GM21423 (cell line): Measurements from ENCODE around the gene TRIP4.

Experiments
- ATAC-seq: cut with Tn5 transposase; IDR thresholded peaks from one replicate; pipeline ENCODE4 v1.9.1; 2021; ENCODE audit warnings: mild to moderate bottlenecking, moderate library complexity; ENCODE audit not compliant: unreplicated experiment

Gene TRIP4

DNA sequence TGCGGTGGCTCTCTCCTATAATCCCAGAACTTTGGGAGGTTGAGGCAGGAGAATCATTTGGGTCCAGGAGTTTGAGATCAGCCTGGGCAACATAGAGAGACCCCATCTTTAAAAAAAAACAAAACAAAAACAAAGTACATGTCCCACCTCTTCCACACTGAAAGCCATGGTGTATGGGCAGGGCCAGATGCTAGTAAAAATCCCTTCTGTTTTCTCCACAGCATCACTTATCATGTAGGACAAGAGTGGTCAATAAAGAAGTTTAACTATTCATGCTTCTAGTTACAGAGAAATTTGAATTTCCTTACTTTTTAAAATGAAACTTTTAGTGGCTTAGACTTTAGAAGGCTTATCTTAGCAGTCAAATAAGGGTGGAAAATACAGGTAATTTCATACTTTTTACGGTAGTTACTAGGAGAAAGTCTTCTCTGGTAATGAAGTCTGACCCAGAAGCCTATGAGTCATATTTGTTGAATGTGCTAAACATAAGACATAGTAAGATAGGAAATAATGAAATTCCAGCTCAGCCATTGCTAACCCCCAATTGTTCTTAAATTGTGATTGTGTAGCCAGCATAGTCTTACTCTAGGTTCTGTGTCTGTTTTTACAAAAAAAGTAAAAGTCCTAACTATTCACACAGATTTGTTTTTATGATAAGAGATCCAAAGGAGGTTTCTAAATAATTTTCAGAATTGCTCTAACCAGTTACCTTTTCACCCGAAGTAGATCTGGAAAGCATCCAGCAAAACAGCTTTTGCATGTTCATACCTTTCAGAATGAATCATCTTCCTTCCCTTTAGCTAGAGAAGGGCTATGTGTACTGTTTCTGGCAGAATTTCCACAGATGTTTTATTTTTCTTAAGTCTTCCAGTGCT lies 56.3 kb downstream of the TRIP4 start:
- peak; percentile 59 for ATAC-seq

DNA sequence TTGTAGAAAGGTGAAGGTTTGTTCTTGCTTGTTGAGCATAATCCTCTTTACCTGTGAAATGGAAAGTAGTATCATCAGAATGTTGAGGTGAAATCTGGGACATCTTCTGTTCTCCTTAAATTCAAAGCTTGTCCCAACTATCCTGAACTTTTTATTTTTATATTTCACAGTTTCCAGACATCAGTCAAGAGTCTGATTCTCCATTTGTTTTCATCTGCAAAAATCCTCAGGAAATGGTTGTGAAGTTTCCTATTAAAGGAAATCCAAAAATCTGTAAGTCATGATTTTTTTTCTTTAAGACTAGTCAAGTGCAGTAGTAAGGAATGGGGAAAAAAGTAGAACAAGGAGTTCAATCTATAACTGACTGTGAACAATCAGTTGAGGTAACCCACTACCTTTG lies 57.2 kb downstream of the TRIP4 start:
- no peak for ATAC-seq

DNA sequence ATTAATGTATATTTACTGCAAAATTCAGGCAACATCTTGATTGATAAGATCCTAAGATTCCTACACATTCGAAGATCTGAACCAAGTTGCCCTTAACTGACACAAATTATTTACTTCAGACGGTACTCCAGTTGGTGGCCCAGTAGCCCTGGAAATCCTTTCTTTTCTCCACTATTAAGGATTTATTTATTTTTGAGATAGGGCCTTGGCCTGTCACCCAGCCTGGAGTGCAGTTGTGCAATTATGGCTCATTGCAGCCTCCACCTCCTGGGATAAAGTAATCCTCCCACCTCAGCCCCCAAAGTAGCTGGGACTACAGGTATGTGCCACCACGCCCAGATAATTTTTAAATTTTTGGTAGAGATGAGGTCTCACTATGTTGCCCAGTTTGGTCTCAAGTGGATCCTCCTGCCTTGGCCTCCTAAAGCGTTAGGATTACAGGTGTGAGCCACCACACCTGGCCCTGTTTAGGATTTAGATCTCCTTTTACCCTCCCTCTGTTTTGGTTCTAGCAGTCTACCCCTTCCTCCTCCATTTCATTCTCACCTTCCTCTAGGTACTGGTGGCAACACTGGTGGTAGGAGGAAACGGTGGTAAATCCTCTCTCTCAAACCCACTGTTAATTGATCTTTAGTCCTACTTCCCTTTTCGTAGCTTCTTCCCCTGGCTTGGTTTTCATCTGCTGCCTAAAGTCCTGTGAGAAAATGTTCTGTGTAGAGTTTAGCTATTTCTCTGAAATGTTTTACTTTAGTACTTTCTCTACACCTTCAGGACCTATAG lies 60.1 kb downstream of the TRIP4 start:
- ATAC-seq: peak; percentile 47

DNA sequence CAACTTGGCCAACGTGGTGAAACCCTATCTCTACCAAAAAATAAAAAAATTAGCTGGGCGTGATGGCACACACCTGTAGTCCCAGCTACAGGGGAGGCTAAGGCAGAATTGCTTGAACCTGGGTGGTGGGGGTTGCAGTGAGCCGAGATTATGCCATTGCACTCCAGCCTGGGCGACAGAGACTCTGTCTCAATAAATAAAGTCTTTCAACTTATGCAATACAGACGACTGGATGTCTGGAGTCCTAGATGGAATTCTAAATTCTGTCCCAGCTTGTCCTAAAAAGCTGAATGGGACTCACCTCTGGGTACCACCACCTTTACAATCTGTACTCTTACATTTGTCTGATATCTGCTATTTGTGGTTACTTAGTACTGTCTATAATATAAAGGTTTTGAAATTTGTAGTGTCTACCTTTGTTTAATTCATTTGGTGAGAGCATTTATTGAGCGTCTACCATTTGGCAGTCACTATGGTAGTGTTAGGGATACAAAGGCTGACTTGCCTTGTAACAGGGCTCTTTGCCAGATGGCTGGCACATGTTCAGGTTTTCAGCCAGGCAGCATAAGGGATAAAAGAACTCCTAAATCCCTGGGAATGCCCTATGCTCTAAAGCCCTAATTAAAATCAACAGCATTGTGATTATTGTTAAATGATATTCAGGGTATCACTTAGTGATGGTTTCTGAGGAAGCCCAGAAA lies 65.5 kb downstream of the TRIP4 start:
- ATAC-seq: no peak

DNA sequence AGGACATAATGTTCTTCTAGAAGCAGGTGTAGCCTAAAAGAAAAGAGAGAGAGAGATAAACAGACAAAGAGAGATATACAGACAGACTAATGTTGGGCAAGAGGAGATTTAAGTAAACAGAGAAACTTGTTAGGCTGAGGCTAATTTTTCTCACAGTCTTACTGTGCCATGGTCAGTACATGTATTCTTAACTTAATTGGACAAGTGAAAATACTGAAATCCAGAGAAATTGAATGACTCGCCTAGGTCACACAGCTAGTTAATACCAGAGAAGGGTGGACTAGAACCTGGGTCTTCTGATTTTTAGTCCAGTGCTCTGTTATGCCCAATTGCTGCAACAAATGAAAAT lies 66.0 kb downstream of the TRIP4 start:
- no peak for ATAC-seq

DNA sequence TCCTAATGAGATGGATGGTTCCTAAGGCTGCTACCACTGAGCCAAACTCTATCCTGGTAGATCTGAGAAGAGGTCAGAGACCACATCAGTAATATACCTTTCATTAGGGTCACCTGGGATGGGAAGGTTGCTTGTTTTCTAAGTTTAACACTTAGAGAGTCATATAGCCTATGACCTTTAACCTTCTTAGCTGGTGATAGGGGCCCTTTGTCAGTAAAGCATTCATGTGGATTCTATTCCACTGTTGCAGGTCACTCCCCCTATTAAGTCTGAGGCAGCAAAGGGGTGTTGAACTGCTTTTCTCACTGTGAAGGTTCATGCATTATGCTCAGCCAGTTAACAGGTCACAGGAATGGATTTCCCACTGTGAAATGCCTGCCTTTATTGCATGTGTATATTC lies 66.6 kb downstream of the TRIP4 start:
- no peak for ATAC-seq

DNA sequence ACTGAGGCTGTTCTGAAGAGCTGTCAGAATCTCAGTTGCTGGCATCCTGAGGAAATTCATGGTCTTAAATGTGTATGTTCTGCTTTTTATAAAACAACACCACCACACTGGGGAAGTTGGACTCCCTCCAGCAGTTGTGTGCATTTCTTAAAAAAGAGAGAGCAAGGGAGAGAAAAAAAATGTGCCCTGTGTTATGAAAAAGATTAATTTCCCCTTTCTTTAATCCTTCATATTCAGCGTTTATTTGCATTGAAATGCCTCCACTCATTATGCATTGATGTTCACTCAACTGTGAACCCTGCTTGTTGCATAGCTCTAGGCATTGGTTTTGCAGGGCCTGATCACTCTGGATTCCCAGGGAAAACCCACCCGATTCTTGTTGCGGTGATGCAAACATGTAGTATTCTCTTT lies 68.3 kb downstream of the TRIP4 start:
- ATAC-seq: no peak

DNA sequence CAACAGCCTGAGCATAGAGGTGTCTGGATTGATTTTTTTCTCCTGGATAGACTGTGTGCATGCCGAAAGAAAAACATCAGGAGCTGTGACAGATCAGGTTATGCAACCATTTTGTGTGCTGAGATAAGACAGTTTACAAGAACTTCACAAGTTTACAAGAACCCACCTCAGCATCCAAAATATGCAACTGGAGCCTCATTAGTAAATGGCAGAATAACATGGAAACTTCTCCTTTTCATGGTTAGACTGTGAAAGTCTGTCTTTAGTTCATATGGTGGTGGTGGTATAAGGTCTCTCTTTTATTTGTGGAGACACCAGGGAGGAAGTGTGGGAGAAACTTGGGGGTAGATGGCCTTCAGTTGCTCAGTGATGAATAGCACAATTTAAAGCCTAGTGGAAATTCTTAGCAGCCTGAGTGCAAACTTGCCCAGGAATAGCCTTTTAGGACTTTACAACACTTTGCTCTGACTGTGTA lies 69.0 kb downstream of the TRIP4 start:
- ATAC-seq: no peak

DNA sequence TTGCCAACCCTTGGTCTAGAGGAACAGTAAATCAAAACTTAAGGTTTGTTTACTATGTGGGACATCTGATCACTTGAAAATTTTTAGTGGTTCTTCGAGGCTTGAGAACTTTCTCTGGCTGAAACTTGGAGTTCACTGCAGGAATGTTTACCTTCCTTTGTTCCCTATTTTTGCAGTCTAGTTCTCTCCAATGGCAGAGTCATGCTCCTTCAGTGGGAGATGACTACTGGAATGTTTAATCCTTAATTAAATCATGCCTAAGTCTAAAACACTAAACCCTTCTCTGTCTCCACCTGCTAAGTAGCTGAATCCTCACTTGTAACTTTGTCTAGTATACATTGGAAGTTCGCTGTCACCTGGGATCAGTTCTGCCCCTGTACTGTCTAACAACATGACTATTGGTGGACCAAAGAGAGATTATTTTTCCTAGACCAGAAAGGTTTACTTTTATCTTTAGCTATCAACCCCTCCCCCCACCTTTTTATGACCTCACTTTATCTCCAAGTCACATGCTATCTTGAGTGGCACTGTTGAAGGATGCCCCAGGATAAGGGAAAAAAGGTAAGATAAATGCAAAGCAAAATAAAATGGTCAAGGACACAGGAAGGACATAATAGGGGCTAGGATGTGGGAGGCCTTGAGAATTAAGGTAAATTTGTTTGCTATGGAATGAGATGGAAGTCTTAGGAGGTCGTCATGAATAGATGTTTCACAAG lies 71.6 kb downstream of the TRIP4 start:
- no peak for ATAC-seq

DNA sequence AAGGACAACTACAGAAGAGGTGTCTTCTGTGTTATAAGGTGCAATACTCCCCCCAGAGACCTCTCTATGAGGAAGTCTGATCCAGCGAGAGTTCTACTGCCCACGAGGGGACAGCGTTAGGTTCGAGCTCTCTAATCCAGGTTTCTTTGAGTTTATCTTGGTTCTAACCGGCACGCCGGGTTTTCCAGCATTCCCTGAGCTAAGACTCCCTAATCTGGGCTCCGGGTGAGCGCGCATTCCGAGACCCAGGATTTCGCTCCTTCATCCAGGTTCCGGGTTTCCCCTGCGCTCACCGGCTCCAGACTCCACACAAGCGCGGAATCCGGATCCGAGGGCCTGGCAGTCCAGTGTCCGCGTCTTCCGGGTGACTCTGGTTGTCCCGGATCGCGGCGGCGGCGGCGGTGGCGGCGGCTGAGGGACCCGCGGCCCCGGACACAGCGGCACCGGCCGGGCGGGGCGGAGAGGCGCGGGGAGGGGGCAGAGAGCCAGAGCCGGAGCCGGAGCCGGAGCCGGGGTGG lies 72.6 kb downstream of the TRIP4 start, which contains the start of gene ZNF609:
TSS of gene ZNF609 (plus strand) at position 373 of the 518 bp plus-strand sequence. CDS start 38,842 bp downstream, outside the sequence.
- peak; percentile 45 for ATAC-seq

DNA sequence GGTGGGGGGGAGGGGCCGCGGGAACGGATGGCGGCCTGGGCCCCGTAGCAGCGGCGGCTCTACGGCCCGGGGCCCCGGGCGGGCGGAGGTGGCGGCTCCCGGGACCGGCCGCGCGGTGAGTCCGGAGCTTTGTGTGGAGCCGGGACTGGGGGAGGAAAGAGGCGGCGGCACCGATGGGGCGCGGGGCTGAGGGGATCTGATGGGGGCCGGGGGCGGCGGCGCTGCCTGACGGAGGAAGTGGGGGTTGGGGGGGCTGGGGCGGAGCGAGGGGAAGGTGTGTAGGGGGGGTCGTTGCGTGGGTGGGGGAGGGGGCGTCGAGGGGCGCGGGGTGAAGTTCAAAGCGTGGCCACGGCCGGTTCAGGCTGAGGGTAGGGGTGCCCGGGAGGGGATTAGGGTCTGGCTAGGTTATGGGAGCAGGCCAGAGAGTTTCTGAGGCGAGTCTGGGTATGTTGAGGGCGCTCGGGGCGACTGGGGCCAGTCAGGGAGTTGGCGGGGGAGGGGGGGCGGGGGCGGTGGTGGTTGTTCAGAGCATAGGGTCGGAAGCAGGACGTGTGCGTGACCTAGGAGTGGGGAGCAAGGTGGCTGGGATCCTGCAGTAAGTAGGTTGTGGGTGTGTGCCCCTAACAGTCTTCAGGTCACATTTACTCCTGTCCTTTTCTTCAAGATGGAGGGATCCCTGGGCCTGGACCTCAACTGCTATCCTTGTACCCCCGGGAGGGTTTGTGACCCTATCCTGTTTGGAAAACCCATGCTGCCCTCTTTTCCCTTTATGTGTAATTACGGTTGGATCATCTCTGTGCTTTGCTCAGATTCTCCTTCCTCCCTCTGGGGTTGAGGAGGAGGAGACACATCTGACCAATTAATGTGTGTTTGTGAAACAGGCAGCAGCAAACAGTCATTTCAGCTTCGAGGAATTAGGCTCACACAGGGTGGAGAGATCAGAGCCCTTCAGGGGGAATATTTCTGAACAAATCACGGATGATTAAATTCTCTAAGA lies 73.4 kb downstream of the TRIP4 start:
- no peak for ATAC-seq

DNA sequence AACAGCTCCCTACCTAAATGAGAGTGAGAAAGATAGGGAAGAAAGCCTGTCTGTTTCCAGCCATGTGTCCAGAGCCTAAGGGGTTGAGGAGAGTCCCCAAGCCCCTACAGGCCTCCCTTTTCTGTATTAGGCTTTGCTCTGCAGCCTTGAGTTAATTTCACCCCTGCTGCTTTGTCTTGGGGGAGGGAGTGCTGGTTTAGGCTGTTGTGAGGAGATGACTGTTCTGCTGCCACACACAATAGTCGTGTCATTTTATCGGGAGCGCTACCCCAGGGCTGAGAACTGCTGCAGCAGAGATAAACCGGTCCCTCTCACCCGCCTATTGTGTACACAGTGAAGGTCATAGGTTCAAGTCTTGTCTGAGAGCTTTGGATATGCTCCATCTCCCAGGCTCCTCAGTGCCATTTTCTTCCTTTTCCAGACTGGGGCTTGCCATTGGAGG lies 74.1 kb downstream of the TRIP4 start:
- ATAC-seq: no peak

DNA sequence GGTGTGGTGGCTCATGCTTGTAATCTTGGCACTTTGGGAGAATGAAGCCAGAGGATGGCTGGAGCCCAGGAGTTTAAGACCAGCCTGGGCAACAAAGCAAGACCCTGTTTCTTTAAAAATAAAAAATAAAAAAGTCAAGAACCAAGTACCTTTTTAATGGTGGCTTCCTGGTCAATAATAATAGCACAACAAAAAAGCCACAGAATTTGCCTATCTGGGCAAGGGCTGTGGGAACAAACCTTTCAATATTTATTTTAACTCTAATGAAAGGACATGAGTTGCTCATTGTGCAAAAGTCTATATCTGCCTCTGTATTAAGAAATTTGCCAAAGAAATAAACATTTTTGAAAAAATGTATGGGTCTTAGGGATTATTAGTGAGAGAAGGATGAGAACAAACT lies 74.9 kb downstream of the TRIP4 start:
- no peak for ATAC-seq

DNA sequence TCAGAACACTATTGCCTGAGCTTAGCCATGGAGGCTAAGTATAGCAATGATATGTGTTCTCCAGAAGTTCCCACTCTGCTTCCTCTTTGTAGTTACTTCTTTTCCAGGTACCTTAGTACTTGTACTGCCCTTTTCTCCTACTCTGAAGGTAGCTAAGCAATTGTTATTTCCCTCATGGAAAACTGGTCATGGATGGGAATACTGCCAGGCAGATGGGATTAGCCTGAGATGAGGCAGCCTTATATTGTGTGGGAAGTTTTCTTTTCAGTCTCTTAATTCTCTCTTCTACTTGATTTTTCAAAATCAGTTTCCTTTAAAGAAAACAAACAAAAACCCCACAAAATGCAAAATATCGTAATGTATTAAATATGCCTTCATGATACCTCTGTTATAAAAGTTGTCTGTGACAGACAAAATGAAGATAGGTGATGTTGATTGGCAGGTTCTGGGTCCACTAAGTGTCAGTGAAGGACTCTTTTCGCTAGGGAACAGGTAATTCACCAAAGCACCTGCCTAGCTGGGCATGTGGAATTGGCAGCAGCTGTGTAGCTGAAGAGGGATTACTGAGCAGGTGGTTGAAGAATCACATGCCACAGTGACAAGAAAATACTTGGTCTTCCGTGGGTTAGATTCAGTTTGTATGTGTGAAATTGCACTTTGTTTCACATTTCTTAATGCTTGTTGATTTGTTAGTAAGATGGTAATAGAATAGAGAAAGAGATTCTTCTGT lies 76.8 kb downstream of the TRIP4 start:
- no peak for ATAC-seq

DNA sequence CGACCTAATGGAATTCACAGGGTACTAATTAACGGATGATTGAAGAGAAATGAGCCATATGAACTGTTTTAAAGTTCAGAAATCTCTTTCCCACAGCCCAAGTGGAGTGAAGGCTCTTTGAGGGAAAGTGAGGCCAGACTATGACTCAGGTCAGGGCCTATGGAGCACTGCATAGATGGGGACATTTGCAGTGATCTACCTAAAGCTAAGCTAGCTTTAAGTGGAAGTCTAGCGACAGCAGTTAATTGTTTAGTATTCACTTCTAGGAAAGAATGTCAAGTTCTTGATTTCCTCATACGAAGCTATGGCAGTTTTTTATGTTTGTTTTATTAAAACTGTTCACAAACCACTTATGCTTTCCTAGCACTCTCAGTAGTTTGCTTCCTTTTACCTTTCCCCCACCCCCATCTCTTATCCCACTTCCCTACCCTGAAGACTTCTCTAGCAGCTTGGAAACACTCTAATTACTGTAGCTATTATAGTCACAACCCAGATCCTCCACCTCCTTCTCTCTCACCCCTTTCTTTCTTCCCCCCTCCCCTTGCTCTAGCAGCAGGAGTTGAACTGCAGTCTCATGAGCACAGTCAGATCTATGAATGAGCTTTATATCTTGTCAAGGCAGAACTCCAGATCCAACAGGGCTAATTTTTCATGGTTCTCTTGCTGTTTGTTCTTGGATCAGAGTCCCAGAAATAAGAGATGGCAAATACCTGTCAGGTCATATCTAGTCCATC lies 78.9 kb downstream of the TRIP4 start:
- no peak for ATAC-seq

DNA sequence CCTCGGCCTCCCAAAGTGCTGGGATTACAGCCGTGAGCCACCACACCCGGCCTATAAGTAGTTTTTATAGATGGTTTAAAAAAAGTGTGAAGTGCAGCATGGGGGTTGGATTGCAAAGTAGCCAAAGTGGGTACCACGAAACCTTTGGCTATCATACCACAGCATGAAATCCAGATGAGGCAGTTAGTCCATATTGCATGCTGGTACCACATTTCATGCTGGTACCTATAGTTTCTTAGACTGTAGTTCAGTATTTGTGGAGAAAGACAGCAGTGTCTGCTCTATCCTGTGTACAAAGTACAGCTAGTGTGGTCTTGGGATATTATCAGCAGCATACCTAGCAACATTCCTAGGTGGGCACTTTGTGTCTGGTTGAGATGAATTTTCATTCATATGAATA lies 84.5 kb downstream of the TRIP4 start:
- ATAC-seq: no peak

DNA sequence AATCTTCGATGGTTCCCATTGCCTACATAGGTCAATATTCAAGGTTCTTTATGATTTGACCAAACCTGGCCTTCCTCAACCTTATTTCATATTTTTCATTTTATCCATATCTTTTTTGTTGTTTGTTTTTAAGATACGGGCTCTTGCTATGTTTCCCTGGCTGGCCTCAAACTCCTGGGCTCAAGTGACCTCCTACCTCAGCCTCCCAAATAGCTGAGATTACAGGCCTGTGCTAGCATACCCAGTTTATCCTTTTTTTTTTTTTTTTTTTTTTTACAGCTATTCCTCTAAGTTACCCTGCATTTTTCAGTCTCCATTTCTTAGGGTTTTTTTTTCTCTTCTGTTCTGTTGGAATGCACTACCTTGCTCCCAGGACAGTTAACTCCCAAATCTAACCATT lies 87.2 kb downstream of the TRIP4 start:
- no peak for ATAC-seq

DNA sequence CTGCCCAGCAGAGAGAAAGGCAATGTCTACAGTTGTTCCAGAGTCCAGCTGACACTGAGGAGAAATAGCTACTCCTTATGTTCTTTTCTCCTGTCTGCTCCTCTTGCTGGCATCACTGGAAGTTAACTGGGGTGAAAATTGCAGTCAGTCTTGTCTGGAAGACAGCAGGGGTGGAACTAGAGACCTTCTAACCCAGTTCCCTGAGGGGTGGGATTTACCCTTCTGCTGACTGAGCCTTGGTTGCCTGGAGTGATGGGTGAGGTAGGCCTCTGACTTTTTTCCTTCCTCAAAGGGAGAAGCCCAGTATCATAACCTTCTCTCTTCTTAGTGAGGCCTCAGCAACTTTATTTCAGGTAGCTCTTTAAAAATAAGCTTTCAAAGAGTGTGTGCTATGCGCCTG lies 88.9 kb downstream of the TRIP4 start:
- ATAC-seq: no peak
